GM19238 (cell line): Measurements from ENCODE around the gene SLC36A4.
"Not testable (repeated sequence)": the region's sequence is repeated elsewhere in the genome, so short reads cannot be mapped to it uniquely, and the experiment has no call there.

Source experiments
- DNase-seq: peaks from one replicate; pipeline ENCODE4 v3.0.0; 2011; ENCODE audit warnings: low spot score; ENCODE audit not compliant: insufficient read length

Gene SLC36A4

GRCh38 chr11:93194673-93195291 is 3.0 kb downstream of the SLC36A4 start:
- no peak for DNase-seq

- no peak for DNase-seq
Measured at GRCh38 chr11:93193731-93194130, 4.1 kb downstream of the SLC36A4 start.

GRCh38 chr11:93192163-93192562 is 5.6 kb downstream of the SLC36A4 start:
- no peak for DNase-seq

- DNase-seq: no peak
Measured at GRCh38 chr11:93189462-93189861, 8.3 kb downstream of the SLC36A4 start.

GRCh38 chr11:93188726-93189125 is 9.1 kb downstream of the SLC36A4 start:
- no peak for DNase-seq

GRCh38 chr11:93187290-93187689 is 10.5 kb downstream of the SLC36A4 start:
- DNase-seq: no peak

- DNase-seq: not testable (repeated sequence)
Measured at GRCh38 chr11:93177891-93178290, 19.9 kb downstream of the SLC36A4 start.

GRCh38 chr11:93169950-93170561 is 27.7 kb downstream of the SLC36A4 start:
- DNase-seq: no peak

- no peak for DNase-seq
Measured at GRCh38 chr11:93169143-93169542, 28.6 kb downstream of the SLC36A4 start.

- DNase-seq: no peak
Measured at GRCh38 chr11:93166862-93167261, 30.9 kb downstream of the SLC36A4 start.

- DNase-seq: no peak
Measured at GRCh38 chr11:93166194-93166593, 31.6 kb downstream of the SLC36A4 start.

- no peak for DNase-seq
Measured at GRCh38 chr11:93160808-93161207, 37.0 kb downstream of the SLC36A4 start.

GRCh38 chr11:93160156-93160555 is 37.6 kb downstream of the SLC36A4 start:
- DNase-seq: no peak

- no peak for DNase-seq
Measured at GRCh38 chr11:93159721-93160120, 38.1 kb downstream of the SLC36A4 start.

GRCh38 chr11:93155738-93156137 is 42.1 kb downstream of the SLC36A4 start:
- no peak for DNase-seq

- DNase-seq: no peak
Measured at GRCh38 chr11:93145390-93145915, 52.3 kb downstream of the SLC36A4 start.

- DNase-seq: no peak
Measured at GRCh38 chr11:93143800-93144199, 54.0 kb downstream of the SLC36A4 start.

GRCh38 chr11:93143186-93143585 is 54.6 kb downstream of the SLC36A4 start:
- DNase-seq: no peak

- DNase-seq: no peak
Measured at GRCh38 chr11:93133488-93134109, 64.2 kb downstream of the SLC36A4 start.

- DNase-seq: no peak
Measured at GRCh38 chr11:93132836-93133235, 65.0 kb downstream of the SLC36A4 start.

- no peak for DNase-seq
Measured at GRCh38 chr11:93131709-93132108, 66.1 kb downstream of the SLC36A4 start.

GRCh38 chr11:93128574-93128973 is 69.2 kb downstream of the SLC36A4 start:
- no peak for DNase-seq
